SU-DHL-6 (cell line): Measurements from ENCODE around the gene TMX3.

Experiments used
- EZH2phosphoT487 ChIP-seq: fragments of 200-600 bp; sonication (generic), shearing (Covaris generic); conservative IDR thresholded peaks from 2 replicates; pipeline ENCODE4 v1.6.1; 2018; ENCODE audit warnings: mild to moderate bottlenecking, antibody characterized with exemption, low read length, moderate library complexity, mixed read lengths
- TF ChIP-seq, protein P1 (sequence below): fragments of 200-600 bp; sonication (generic); IDR thresholded peaks from one replicate; pipeline ENCODE4 v1.5.1; 2017; ENCODE audit warnings: antibody characterized with exemption, mild to moderate bottlenecking, low read length, moderate library complexity; ENCODE audit not compliant: insufficient read depth, poor library complexity, severe bottlenecking

DNA sequence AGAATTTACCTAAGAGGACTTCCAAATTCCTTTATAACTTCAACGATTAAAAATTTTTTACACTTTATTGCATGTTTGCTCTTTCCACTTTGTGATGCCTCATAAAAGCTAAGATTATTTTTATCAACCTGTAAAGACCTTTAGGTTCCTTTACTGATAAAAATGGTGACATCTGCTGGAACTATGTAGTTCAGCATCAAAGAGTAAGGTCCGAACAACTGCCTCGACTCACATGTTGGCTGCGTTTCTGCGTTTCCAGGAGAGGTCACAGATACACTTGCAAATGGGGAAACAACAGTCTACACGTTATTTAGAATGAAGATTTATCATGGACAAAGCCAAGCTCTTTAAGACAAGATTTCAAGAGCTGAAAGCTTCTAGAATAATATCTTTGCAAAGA, 18.8 kb upstream of the TMX3 start:
- TF ChIP-seq, protein P1, sequence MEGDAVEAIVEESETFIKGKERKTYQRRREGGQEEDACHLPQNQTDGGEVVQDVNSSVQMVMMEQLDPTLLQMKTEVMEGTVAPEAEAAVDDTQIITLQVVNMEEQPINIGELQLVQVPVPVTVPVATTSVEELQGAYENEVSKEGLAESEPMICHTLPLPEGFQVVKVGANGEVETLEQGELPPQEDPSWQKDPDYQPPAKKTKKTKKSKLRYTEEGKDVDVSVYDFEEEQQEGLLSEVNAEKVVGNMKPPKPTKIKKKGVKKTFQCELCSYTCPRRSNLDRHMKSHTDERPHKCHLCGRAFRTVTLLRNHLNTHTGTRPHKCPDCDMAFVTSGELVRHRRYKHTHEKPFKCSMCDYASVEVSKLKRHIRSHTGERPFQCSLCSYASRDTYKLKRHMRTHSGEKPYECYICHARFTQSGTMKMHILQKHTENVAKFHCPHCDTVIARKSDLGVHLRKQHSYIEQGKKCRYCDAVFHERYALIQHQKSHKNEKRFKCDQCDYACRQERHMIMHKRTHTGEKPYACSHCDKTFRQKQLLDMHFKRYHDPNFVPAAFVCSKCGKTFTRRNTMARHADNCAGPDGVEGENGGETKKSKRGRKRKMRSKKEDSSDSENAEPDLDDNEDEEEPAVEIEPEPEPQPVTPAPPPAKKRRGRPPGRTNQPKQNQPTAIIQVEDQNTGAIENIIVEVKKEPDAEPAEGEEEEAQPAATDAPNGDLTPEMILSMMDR, result no peak
- no peak for TF ChIP-seq EZH2phosphoT487
